Calu3 (cell line): ENCODE data around the gene NSL1. TPM values are rescaled to one million over a fixed set of nuclear protein-coding genes. Genes with fewer than 3 reads are reported as not detected.
"Not testable (repeated sequence)": the region's sequence is repeated elsewhere in the genome, so short reads cannot be mapped to it uniquely, and the experiment has no call there.

Experiments used
- BruUV-seq: library from RNA; stranded (reverse); fragments of 400-500 nt; replicated peaks from 2 replicates; lab custom pipeline; 2021; lab: Mats Ljungman, UMichigan
- CTCF ChIA-PET: fragments of 300-600 bp; sonication (Branson Sonifier 250); formaldehyde crosslinking; loops from one replicate; lab custom pipeline; 2022; ENCODE audit warnings: antibody characterized with exemption; lab: Charles Lee
- DNase-seq: peaks from one replicate; pipeline ENCODE4 v3.0.0; 2022
- H3K27ac Mint-ChIP-seq: one replicate; pipeline ENCODE4 v1.8.0; 2022; ENCODE audit warnings: mixed read lengths; ENCODE audit not compliant: unreplicated experiment
- H3K27me3 Mint-ChIP-seq: one replicate; pipeline ENCODE4 v1.8.0; 2022; ENCODE audit warnings: mixed read lengths; ENCODE audit not compliant: unreplicated experiment
- H3K36me3 Mint-ChIP-seq: one replicate; pipeline ENCODE4 v1.8.0; 2022; ENCODE audit warnings: mild to moderate bottlenecking, moderate library complexity, mixed read lengths; ENCODE audit not compliant: insufficient read depth, unreplicated experiment
- H3K4me1 Mint-ChIP-seq: one replicate; pipeline ENCODE4 v1.8.0; 2022; ENCODE audit warnings: mild to moderate bottlenecking, low read depth, mixed read lengths; ENCODE audit not compliant: unreplicated experiment
- H3K4me3 Mint-ChIP-seq: one replicate; pipeline ENCODE4 v1.8.0; 2022; ENCODE audit warnings: mild to moderate bottlenecking, low read depth, moderate library complexity, mixed read lengths; ENCODE audit not compliant: unreplicated experiment
- H3K9me3 Mint-ChIP-seq: one replicate; pipeline ENCODE4 v1.8.0; 2022; ENCODE audit warnings: low read depth, mixed read lengths; ENCODE audit not compliant: unreplicated experiment
- intact Hi-C: fragments of 100-400 bp; cut with micrococcal nuclease; formaldehyde crosslinking; loops from one replicate; pipeline ENCODE4 v1.10.0; 2022; ENCODE audit not compliant: unreplicated experiment
- total RNA-seq: library from RNA; stranded (reverse); gene quantifications from 2 replicates; pipeline ENCODE4 v1.2.3, GENCODE V29; 2022
- TF ChIP-seq, protein P1 (sequence below): fragments of 200-600 bp; IDR thresholded peaks from one replicate; pipeline ENCODE4 v1.8.0; 2022; ENCODE audit warnings: antibody characterized with exemption; ENCODE audit not compliant: unreplicated experiment

The NSL1 gene
- total RNA-seq, 1 experiment from 2014 or later: 47.2 TPM

DNA sequence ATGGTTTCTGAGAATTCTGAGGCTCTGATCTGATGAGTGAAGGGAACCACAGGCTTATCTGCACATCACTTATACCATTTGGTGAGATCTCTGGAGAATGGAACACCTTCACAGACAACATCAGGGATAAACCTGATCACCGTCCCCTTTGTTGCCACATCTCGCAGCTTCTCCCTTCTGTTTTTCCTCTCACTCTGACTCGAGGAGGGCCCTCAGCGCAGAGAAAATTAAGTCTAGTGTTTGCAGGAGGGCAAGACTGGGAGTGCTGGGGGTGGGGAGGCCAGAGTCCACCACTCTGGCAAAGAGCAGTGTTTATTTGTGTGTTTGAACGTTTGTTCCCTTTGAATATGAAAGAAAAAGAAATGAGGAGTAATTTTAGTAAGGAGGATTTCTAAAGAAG, 63.0 kb downstream of the NSL1 start:
- H3K27me3 Mint-ChIP-seq: no peaks in the 10 kb centered on the region
- H3K36me3 Mint-ChIP-seq: no peaks in the 10 kb centered on the region
- no peak overlapping the region for H3K4me3 Mint-ChIP-seq
- TF ChIP-seq, protein P1, sequence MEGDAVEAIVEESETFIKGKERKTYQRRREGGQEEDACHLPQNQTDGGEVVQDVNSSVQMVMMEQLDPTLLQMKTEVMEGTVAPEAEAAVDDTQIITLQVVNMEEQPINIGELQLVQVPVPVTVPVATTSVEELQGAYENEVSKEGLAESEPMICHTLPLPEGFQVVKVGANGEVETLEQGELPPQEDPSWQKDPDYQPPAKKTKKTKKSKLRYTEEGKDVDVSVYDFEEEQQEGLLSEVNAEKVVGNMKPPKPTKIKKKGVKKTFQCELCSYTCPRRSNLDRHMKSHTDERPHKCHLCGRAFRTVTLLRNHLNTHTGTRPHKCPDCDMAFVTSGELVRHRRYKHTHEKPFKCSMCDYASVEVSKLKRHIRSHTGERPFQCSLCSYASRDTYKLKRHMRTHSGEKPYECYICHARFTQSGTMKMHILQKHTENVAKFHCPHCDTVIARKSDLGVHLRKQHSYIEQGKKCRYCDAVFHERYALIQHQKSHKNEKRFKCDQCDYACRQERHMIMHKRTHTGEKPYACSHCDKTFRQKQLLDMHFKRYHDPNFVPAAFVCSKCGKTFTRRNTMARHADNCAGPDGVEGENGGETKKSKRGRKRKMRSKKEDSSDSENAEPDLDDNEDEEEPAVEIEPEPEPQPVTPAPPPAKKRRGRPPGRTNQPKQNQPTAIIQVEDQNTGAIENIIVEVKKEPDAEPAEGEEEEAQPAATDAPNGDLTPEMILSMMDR: no peak
- no peak for DNase-seq
- no peaks in the 10 kb centered on the region for H3K9me3 Mint-ChIP-seq
- H3K4me1 Mint-ChIP-seq: peaks cover 5% of the 10 kb centered on the region
- H3K27ac Mint-ChIP-seq: no peak overlapping the region
- BruUV-seq: no TSS peak
- CTCF ChIA-PET: no interaction called here
- intact Hi-C loops: no loop called here

DNA sequence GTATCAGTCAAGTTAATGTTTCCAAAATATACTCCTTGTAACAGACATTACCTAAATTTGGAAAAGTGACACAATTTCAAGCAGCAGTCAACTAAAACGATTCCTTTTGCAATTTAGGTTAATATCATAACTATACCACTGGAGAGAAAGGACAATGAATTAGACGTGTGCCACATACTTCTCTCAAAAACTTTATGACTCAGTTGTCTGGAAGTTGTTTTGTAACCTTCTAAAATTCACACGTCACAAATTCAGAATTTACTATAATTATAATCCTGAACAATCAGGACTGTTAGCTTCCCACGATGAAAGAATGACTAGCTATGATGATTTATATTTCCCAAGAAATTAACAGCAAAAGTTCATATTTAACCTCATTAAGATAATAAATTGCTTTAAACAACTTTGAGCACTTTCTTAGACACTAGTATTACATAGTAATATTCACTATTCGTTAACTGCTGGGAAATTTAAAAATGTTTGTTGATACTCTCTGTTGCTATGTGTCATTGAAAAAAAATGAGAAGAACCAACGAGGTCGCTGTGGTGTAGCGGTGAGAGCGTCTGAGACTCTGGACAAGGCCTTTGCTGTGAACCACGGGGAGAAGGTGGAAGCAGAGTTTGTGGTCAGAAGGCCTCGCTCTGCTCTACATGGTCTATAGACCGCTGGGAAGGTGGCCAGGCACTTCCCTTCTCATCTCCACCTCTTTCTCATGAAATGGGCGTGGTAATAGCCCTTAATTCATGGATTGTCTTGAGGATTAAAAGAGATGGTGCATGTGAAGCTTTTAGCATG, 64.0 kb downstream of the NSL1 start:
- TF ChIP-seq, protein P1: no peak
- CTCF ChIA-PET: no interaction called here
- Mint-ChIP-seq H3K36me3 (no peaks in the 10 kb centered on the region), H3K27me3 (no peaks in the 10 kb centered on the region), H3K27ac (no peak overlapping the region), H3K9me3 (no peaks in the 10 kb centered on the region), H3K4me1 (peaks cover 8% of the 10 kb centered on the region), H3K4me3 (no peak overlapping the region)
- no TSS peak for BruUV-seq
- DNase-seq: no peak
- intact Hi-C loops: no loop called here

DNA sequence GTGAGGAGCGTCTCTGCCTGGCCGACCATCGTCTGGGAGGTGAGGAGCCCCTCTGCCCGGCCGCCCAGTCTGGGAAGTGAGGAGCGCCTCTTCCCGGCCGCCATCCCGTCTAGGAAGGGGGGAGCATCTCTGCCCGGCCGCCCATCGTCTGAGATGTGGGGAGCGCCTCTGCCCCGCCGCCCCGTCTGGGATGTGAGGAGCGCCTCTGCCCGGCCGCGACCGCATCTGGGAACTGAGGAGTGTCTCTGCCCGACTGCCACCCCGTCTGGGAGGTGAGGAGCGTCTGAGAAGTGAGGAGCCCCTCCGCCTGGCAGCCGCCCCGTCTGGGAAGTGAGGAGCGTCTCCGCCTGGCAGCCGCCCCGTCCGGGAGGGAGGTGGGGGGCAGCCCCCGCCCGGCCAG, 66.9 kb downstream of the NSL1 start:
- intact Hi-C loops, H3K27ac Mint-ChIP-seq, H3K36me3 Mint-ChIP-seq, H3K9me3 Mint-ChIP-seq, CTCF ChIA-PET, DNase-seq, BruUV-seq, H3K4me3 Mint-ChIP-seq, H3K27me3 Mint-ChIP-seq: not testable (repeated sequence)
- peaks cover 24% of the 10 kb centered on the region for H3K4me1 Mint-ChIP-seq

DNA sequence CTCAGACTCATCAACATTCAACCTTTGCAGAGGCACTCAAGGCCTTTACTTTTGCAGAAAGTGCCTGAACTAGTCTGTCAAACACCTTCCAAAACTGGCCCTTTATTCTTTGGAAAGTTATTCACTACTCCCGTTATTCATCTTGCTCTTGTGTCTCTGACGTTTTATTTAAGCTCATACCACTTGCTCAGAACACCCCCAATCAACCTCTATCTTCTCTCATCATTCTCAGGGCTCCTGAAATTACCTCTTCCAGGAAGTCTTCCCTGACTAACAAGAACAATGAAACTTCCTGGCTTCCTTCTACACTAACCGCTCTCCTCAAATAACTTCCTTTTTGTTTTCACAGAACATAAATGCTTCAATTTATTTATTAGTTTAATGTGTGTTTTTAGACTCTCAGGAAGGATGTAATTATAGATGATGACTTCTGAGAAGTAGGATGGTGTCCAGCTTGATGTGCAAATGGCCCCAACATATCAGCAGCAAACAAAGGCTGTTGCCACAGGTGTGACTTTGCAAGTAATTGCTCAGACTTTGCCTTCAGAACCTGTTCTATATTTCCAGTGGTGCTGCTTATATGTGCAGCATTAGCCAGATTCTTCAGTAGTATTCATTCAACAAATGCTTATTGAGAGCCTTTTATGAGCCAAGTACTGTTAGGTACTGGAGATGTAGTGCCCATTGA, 69.2 kb downstream of the NSL1 start:
- H3K27me3 Mint-ChIP-seq: peaks cover 17% of the 10 kb centered on the region
- intact Hi-C loops: no loop called here
- BruUV-seq: no TSS peak
- no peaks in the 10 kb centered on the region for H3K9me3 Mint-ChIP-seq
- DNase-seq: no peak
- CTCF ChIA-PET: interaction anchor here (1.4 kb wide), 1 partner anchor 245 kb away, joined by 4 read pairs; no protein-coding TSS in a partner anchor
- TF ChIP-seq, protein P1: no peak
- H3K4me1 Mint-ChIP-seq: peaks cover 24% of the 10 kb centered on the region
- no peaks in the 10 kb centered on the region for H3K36me3 Mint-ChIP-seq
- H3K4me3 Mint-ChIP-seq: no peak overlapping the region
- no peak overlapping the region for H3K27ac Mint-ChIP-seq
